SK-N-SH treated with all-trans-retinoic acid at 6 μM for 48 hours (cell line): Measurements from ENCODE around the gene SLC26A1.

Source experiments
- ARNTL ChIP-seq: fragments of 450-650 bp; formaldehyde crosslinking; IDR thresholded peaks from 2 replicates; pipeline ENCODE4 v1.5.0; 2020; ENCODE audit warnings: low read depth, mild to moderate bottlenecking, moderate library complexity, borderline replicate concordance
- BACH2 ChIP-seq: fragments of 250-450 bp; sonication (Bioruptor Pico); IDR thresholded peaks from 2 replicates; pipeline ENCODE4 v1.9.0; 2021; ENCODE audit warnings: mild to moderate bottlenecking, borderline replicate concordance
- CSDC2 ChIP-seq: fragments of 250-450 bp; sonication (Bioruptor Pico); IDR thresholded peaks from 2 replicates; pipeline ENCODE4 v1.5.0; 2020; ENCODE audit warnings: mild to moderate bottlenecking, moderate library complexity
- ISL1 ChIP-seq: fragments of 250-450 bp; sonication (Bioruptor Pico); IDR thresholded peaks from 2 replicates; pipeline ENCODE4 v2.1.2; 2022; ENCODE audit warnings: mild to moderate bottlenecking, moderate library complexity
- OSR1 ChIP-seq: fragments of 250-450 bp; sonication (Bioruptor Pico); IDR thresholded peaks from 2 replicates; pipeline ENCODE4 v1.8.0; 2022; ENCODE audit warnings: moderate library complexity, mild to moderate bottlenecking, inconsistent platforms
- TCF4 ChIP-seq: fragments of 250-450 bp; sonication (Bioruptor Pico); IDR thresholded peaks from 2 replicates; pipeline ENCODE4 v1.8.0; 2021; ENCODE audit warnings: mild to moderate bottlenecking, moderate library complexity, borderline replicate concordance
- TOX ChIP-seq: fragments of 250-450 bp; sonication (Bioruptor Pico); IDR thresholded peaks from 2 replicates; pipeline ENCODE4 v1.8.0; 2021; ENCODE audit warnings: mild to moderate bottlenecking, moderate library complexity, borderline replicate concordance
- ZFP30 ChIP-seq: fragments of 450-650 bp; formaldehyde crosslinking; IDR thresholded peaks from 2 replicates; pipeline ENCODE4 v1.5.0; 2022; ENCODE audit warnings: mild to moderate bottlenecking, moderate library complexity
- ZNF565 ChIP-seq: fragments of 450-650 bp; formaldehyde crosslinking; conservative IDR thresholded peaks from 2 replicates; pipeline ENCODE4 v1.5.0; 2020; ENCODE audit warnings: low read depth, mild to moderate bottlenecking, moderate library complexity
- ZNF70 ChIP-seq: fragments of 450-650 bp; formaldehyde crosslinking; IDR thresholded peaks from 2 replicates; pipeline ENCODE4 v1.5.0; 2020; ENCODE audit warnings: mild to moderate bottlenecking, moderate library complexity
- TF ChIP-seq, protein P1 (sequence below): fragments of 250-450 bp; sonication (Bioruptor Pico); IDR thresholded peaks from 2 replicates; pipeline ENCODE4 v1.5.1; 2020; ENCODE audit warnings: low read depth, mild to moderate bottlenecking, moderate library complexity

DNA sequence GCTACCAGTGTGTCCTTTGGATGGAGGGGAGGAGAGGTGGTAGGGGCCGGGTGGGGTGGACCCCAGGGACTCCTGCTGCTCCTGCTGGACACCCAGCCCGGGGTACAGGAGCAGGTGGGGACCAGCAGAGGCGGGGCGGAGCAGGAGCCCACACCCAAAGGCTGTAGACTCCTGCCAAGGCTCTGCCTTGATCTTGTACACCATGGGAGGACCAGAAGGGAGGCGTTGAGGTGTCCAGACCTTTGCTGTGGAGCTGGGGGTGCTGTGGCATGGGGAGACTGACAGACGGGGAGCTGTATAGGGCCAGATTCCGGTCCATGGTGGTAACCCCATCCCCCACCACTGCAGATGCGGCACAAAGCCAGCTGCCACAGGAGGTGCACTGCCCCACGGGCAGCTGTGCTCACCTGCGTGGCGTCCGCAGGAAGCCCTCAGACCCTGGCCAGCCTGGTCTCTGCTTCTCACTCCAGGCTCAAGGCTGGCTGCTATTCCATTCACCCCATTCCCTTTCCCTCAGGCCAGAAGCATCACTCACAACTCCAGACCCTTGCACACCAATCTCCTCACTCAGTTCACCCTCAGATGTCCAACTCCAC lies 5.0 kb upstream of the SLC26A1 start:
- TF ChIP-seq, protein P1, sequence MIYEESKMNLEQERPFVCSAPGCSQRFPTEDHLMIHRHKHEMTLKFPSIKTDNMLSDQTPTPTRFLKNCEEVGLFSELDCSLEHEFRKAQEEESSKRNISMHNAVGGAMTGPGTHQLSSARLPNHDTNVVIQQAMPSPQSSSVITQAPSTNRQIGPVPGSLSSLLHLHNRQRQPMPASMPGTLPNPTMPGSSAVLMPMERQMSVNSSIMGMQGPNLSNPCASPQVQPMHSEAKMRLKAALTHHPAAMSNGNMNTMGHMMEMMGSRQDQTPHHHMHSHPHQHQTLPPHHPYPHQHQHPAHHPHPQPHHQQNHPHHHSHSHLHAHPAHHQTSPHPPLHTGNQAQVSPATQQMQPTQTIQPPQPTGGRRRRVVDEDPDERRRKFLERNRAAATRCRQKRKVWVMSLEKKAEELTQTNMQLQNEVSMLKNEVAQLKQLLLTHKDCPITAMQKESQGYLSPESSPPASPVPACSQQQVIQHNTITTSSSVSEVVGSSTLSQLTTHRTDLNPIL (CRISPR knock-in tag), result no peak
- TF ChIP-seq ARNTL (CRISPR knock-in tag) (no peak), BACH2 (CRISPR knock-in tag) (no peak), CSDC2 (no peak), ZNF565 (CRISPR knock-in tag) (no peak), OSR1 (CRISPR knock-in tag) (no peak), ISL1 (CRISPR knock-in tag) (no peak), ZFP30 (CRISPR knock-in tag) (no peak), TOX (CRISPR knock-in tag) (no peak), TCF4 (CRISPR knock-in tag) (no peak), ZNF70 (no peak)
